ENCODE results near the gene F10. TPM values are rescaled to one million over a fixed set of nuclear protein-coding genes. Genes with fewer than 3 reads are reported as not detected.

Gene F10
- total RNA-seq, 1 donor from 2014 or later = 0.23 TPM

- Mint-ChIP-seq H3K36me3 (ENCODE audit: low read depth, unreplicated experiment) (peaks cover 21% of the 10 kb centered on the region), H3K4me3 (ENCODE audit: unreplicated experiment) (no peak overlapping the region), H3K27ac (ENCODE audit: unreplicated experiment) (no peak overlapping the region), H3K9me3 (ENCODE audit: unreplicated experiment) (no peaks in the 10 kb centered on the region), H3K27me3 (ENCODE audit: unreplicated experiment) (no peaks in the 10 kb centered on the region), H3K4me1 (ENCODE audit: unreplicated experiment) (peaks cover 5% of the 10 kb centered on the region)
- DNase-seq (ENCODE audit: low spot score) = no peak
- no peak for TF ChIP-seq CTCF (IDR thresholded peaks at IDR 0.05; ENCODE audit: unreplicated experiment)
Observed at GRCh38 chr13:113196970-113197737, 74.6 kb downstream of the F10 start.

Other genes starting within 250 kb of the F10 start
- 16.5 TPM for gene MCF2L, start 153.6 kb upstream of the F10 start, total RNA-seq (ENCODE audit: unreplicated experiment)
- not detected for gene F7, start 17.0 kb upstream of the F10 start, total RNA-seq (ENCODE audit: unreplicated experiment)
- not detected for gene PROZ, start 35.8 kb downstream of the F10 start, total RNA-seq (ENCODE audit: unreplicated experiment)
- 44.3 TPM for gene PCID2, start 85.9 kb downstream of the F10 start, total RNA-seq (ENCODE audit: unreplicated experiment)
- 55.8 TPM for gene CUL4A, start 86.8 kb downstream of the F10 start, total RNA-seq (ENCODE audit: unreplicated experiment)
- 210 TPM for gene LAMP1, start 174.4 kb downstream of the F10 start, total RNA-seq (ENCODE audit: unreplicated experiment)
- 0.90 TPM for gene GRTP1, start 241.3 kb downstream of the F10 start, total RNA-seq (ENCODE audit: unreplicated experiment)